HG03520 (cell line): ENCODE measurements around the gene RHOC.

Experiments
- ATAC-seq: cut with Tn5 transposase; IDR thresholded peaks from one replicate; pipeline ENCODE4 v1.9.1; 2021; ENCODE audit warnings: mild to moderate bottlenecking, moderate library complexity; ENCODE audit not compliant: unreplicated experiment

Gene RHOC

GRCh38 chr1:112686835-112687234 lies 20.1 kb downstream of the RHOC start:
- ATAC-seq: no peak

GRCh38 chr1:112686417-112686816 lies 20.5 kb downstream of the RHOC start:
- no peak for ATAC-seq

GRCh38 chr1:112685913-112686312 lies 21.0 kb downstream of the RHOC start:
- ATAC-seq: no peak

GRCh38 chr1:112678605-112679004 lies 28.3 kb downstream of the RHOC start:
- no peak for ATAC-seq

- no peak for ATAC-seq
Observed at GRCh38 chr1:112677501-112677900, 29.4 kb downstream of the RHOC start.

- ATAC-seq: no peak
Observed at GRCh38 chr1:112676543-112676942, 30.4 kb downstream of the RHOC start.

- ATAC-seq: no peak
Observed at GRCh38 chr1:112675728-112676381, 31.1 kb downstream of the RHOC start.

- peak; percentile 33 for ATAC-seq
Observed at GRCh38 chr1:112674986-112675727, 31.8 kb downstream of the RHOC start.

GRCh38 chr1:112674440-112674985 lies 32.4 kb downstream of the RHOC start, which contains the start of gene MOV10:
Gene MOV10 (plus strand): TSS chr1:112674659. CDS start chr1:112674913, 254 bp downstream.
- peak; percentile 51 for ATAC-seq

GRCh38 chr1:112673592-112674439 lies 33.1 kb downstream of the RHOC start:
- ATAC-seq: no peak

- ATAC-seq: no peak
Observed at GRCh38 chr1:112672842-112673241, 34.1 kb downstream of the RHOC start.

GRCh38 chr1:112672009-112672408 lies 34.9 kb downstream of the RHOC start:
- ATAC-seq: no peak

- no peak for ATAC-seq
Observed at GRCh38 chr1:112666946-112667345, 40.0 kb downstream of the RHOC start.

GRCh38 chr1:112665857-112666256 lies 41.1 kb downstream of the RHOC start:
- no peak for ATAC-seq

- no peak for ATAC-seq
Observed at GRCh38 chr1:112651205-112651604, 55.7 kb downstream of the RHOC start.
